Neural cell (in vitro differentiated cells): ENCODE results near the gene NPM1. TPM values are rescaled to one million over a fixed set of nuclear protein-coding genes. Genes with fewer than 3 reads are reported as not detected.

Experiments used
- H2AFZ ChIP-seq: fragments of 200-600, 300-800 bp; sonication (generic), shearing (Covaris generic); 2 replicates; pipeline ENCODE4 v1.6.0; 2014; ENCODE audit warnings: low read depth, mild to moderate bottlenecking, antibody characterized with exemption, low read length, moderate library complexity
- H3F3A ChIP-seq: fragments of 200-600 bp; shearing (Covaris generic); 2 replicates; pipeline ENCODE4 v1.6.1; 2016; ENCODE audit warnings: mild to moderate bottlenecking, moderate library complexity, mixed read lengths, antibody characterized with exemption, low read length; ENCODE audit not compliant: insufficient read depth, poor library complexity, severe bottlenecking
- H3K27ac ChIP-seq: fragments of 200-600, 300-800 bp; sonication (generic), shearing (Covaris generic); 2 replicates; pipeline ENCODE4 v1.5.1; 2014; ENCODE audit warnings: mild to moderate bottlenecking, low read length, moderate library complexity
- H3K27me3 ChIP-seq: fragments of 300-800, 200-600 bp; sonication (generic), shearing (Covaris generic); 2 replicates; pipeline ENCODE4 v1.6.0; 2014; ENCODE audit warnings: mild to moderate bottlenecking, low read depth, low read length, moderate library complexity; ENCODE audit not compliant: insufficient read depth
- H3K36me3 ChIP-seq: fragments of 300-800, 200-600 bp; sonication (generic), shearing (Covaris generic); 2 replicates; pipeline ENCODE4 v1.5.1; 2014; ENCODE audit warnings: mild to moderate bottlenecking, antibody characterized with exemption, low read length, moderate library complexity; ENCODE audit not compliant: insufficient read depth
- H3K4me2 ChIP-seq: fragments of 300-800, 200-600 bp; sonication (generic), shearing (Covaris generic); 2 replicates; pipeline ENCODE4 v1.6.0; 2014; ENCODE audit warnings: mild to moderate bottlenecking, low read length
- H3K4me3 ChIP-seq: fragments of 300-800, 200-600 bp; sonication (generic), shearing (Covaris generic); 2 replicates; pipeline ENCODE4 v1.5.1; 2014; ENCODE audit warnings: mild to moderate bottlenecking, low read length, moderate library complexity
- H3K79me2 ChIP-seq: fragments of 200-600 bp; shearing (Covaris generic); replicated peaks from 2 replicates; pipeline ENCODE4 v1.6.0; 2014; ENCODE audit warnings: mild to moderate bottlenecking, low read length, moderate library complexity; ENCODE audit not compliant: insufficient read depth
- H3K9ac ChIP-seq: fragments of 300-800, 200-600 bp; sonication (generic), shearing (Covaris generic); 2 replicates; pipeline ENCODE4 v1.6.1; 2016; ENCODE audit warnings: mild to moderate bottlenecking, low read length, mixed read lengths
- H3K9me2 ChIP-seq: fragments of 200-600 bp; shearing (Covaris generic); 2 replicates; pipeline ENCODE4 v1.6.1; 2016; ENCODE audit warnings: mild to moderate bottlenecking, low read length, mixed read lengths; ENCODE audit not compliant: insufficient read depth
- H3K9me3 ChIP-seq: fragments of 200-600, 300-800 bp; sonication (generic), shearing (Covaris generic); 2 replicates; pipeline ENCODE4 v1.6.1; 2016; ENCODE audit warnings: mild to moderate bottlenecking, mixed run types, low read length, moderate library complexity, mixed read lengths
- H4K20me1 ChIP-seq: fragments of 200-600 bp; shearing (Covaris generic); 2 replicates; pipeline ENCODE4 v1.6.1; 2016; ENCODE audit warnings: mild to moderate bottlenecking, mixed run types; ENCODE audit not compliant: insufficient read depth
- CTCF ChIP-seq: fragments of 450-650 bp; IDR thresholded peaks from 2 replicates; pipeline ENCODE4 v1.5.1; 2014; ENCODE audit warnings: antibody characterized with exemption, mild to moderate bottlenecking, moderate library complexity; ENCODE audit not compliant: poor library complexity, severe bottlenecking
- EP300 ChIP-seq: fragments of 450-650 bp; conservative IDR thresholded peaks from 2 replicates; pipeline ENCODE4 v1.6.1; 2014; ENCODE audit warnings: antibody characterized with exemption, mild to moderate bottlenecking, moderate library complexity; ENCODE audit not compliant: poor library complexity, severe bottlenecking
- EZH2 ChIP-seq: fragments of 200-600, 300-800 bp; shearing (Covaris generic), sonication (generic); IDR thresholded peaks from 2 replicates; pipeline ENCODE4 v1.6.1; 2014; ENCODE audit warnings: antibody characterized with exemption, low read length, borderline replicate concordance, mild to moderate bottlenecking; ENCODE audit not compliant: insufficient read depth, poor library complexity, severe bottlenecking
- MXI1 ChIP-seq: fragments of 450-650 bp; conservative IDR thresholded peaks from 2 replicates; pipeline ENCODE4 v1.6.1; 2014; ENCODE audit warnings: antibody characterized with exemption, mild to moderate bottlenecking; ENCODE audit not compliant: poor library complexity, severe bottlenecking
- POLR2AphosphoS5 ChIP-seq: IDR thresholded peaks from 2 replicates; pipeline ENCODE4 v1.6.1; 2012
- RAD21 ChIP-seq: fragments of 450-650 bp; conservative IDR thresholded peaks from 2 replicates; pipeline ENCODE4 v1.6.1; 2014; ENCODE audit warnings: antibody characterized with exemption, mild to moderate bottlenecking, moderate library complexity
- REST ChIP-seq: IDR thresholded peaks from 2 replicates; pipeline ENCODE4 v1.6.1; 2012; ENCODE audit warnings: borderline replicate concordance
- TAF1 ChIP-seq: IDR thresholded peaks from 2 replicates; pipeline ENCODE4 v1.6.1; 2012; ENCODE audit warnings: low read depth
- polyA plus RNA-seq: library from polyadenylated mRNA; depleted of rRNA; stranded (reverse); fragments of >200 nt; gene quantifications from 2 replicates; pipeline ENCODE4 v1.2.3, GENCODE V29; 2014

Gene NPM1
- polyA plus RNA-seq, 1 donor from 2014 or later: 1,141 TPM

- H3K79me2 ChIP-seq: peaks cover 13% of the 10 kb centered on the region
- H3F3A ChIP-seq: peaks cover 3% of the 10 kb centered on the region
- peak; percentile 20 for TF ChIP-seq RAD21
- TF ChIP-seq REST: no peak
- no peak for TF ChIP-seq EZH2
- no peak for TF ChIP-seq POLR2AphosphoS5
- no peak for TF ChIP-seq EP300
- TF ChIP-seq MXI1: no peak
- TF ChIP-seq TAF1: no peak
- TF ChIP-seq CTCF: peak; percentile 32
- H3K27me3 ChIP-seq: no peaks in the 10 kb centered on the region
- no peak overlapping the region for H3K27ac ChIP-seq
- H3K4me3 ChIP-seq: no peak overlapping the region
- no peak overlapping the region for H3K9ac ChIP-seq
- no peaks in the 10 kb centered on the region for H4K20me1 ChIP-seq
- no peak overlapping the region for H2AFZ ChIP-seq
- no peaks in the 10 kb centered on the region for H3K9me3 ChIP-seq
- H3K4me2 ChIP-seq: no peak overlapping the region
- H3K36me3 ChIP-seq: peaks cover 14% of the 10 kb centered on the region
- no peaks in the 10 kb centered on the region for H3K9me2 ChIP-seq
Measured at GRCh38 chr5:171405615-171406014, 18.0 kb downstream of the NPM1 start.

GRCh38 chr5:171407234-171407633 is 19.6 kb downstream of the NPM1 start:
- Histone ChIP-seq H3K4me2 (no peak overlapping the region), H3K27me3 (no peaks in the 10 kb centered on the region), H3K9me3 (no peaks in the 10 kb centered on the region), H3K9ac (no peak overlapping the region), H3K9me2 (no peaks in the 10 kb centered on the region), H3F3A (peaks cover 3% of the 10 kb centered on the region), H2AFZ (no peak overlapping the region), H3K27ac (no peak overlapping the region), H3K4me3 (no peak overlapping the region), H3K36me3 (peaks cover 14% of the 10 kb centered on the region), H3K79me2 (peaks cover 13% of the 10 kb centered on the region), H4K20me1 (no peaks in the 10 kb centered on the region)
- TF ChIP-seq EP300 (no peak), TAF1 (no peak), POLR2AphosphoS5 (no peak), RAD21 (no peak), MXI1 (no peak), EZH2 (no peak), CTCF (no peak)
